Keratinocyte (primary cell): ENCODE results near the gene LCORL. TPM values are rescaled to one million over a fixed set of nuclear protein-coding genes. Genes with fewer than 3 reads are reported as not detected.

Experiments used
- DNase-seq: peaks from one replicate; pipeline ENCODE4 v3.0.0-alpha.2; 2011; ENCODE audit warnings: low read depth, missing footprints, low spot score
- FAIRE-seq: peaks from 2 replicates; lab custom pipeline; 2011; peaks lifted over from hg19 to GRCh38; lab: Jason Lieb, UNC
- H2AFZ ChIP-seq: 2 replicates; pipeline ENCODE4 v1.6.0; 2012; ENCODE audit warnings: low read length, control low read depth, inconsistent platforms; ENCODE audit not compliant: control insufficient read depth
- H3K27ac ChIP-seq: 2 replicates; pipeline ENCODE4 v1.5.1; 2011; ENCODE audit warnings: low read length; ENCODE audit not compliant: control insufficient read depth, insufficient read depth
- H3K27me3 ChIP-seq: 3 replicates; pipeline ENCODE4 v1.6.0; 2011; ENCODE audit warnings: low read length; ENCODE audit not compliant: control insufficient read depth, insufficient read depth; ENCODE audit errors: extremely low read depth
- H3K36me3 ChIP-seq, 2 experiments: 2 replicates in 1 of 2; 3 replicates in 1 of 2; pipeline ENCODE4 v1.5.1; 2011; ENCODE audit warnings: low read length in 2 of 2, mild to moderate bottlenecking in 1 of 2; ENCODE audit not compliant: control insufficient read depth in 2 of 2, insufficient read depth in 2 of 2; ENCODE audit errors: extremely low read depth in 1 of 2
- H3K4me1 ChIP-seq: 3 replicates; pipeline ENCODE4 v1.5.1; 2011; ENCODE audit warnings: low read length; ENCODE audit not compliant: control insufficient read depth, insufficient read depth; ENCODE audit errors: extremely low read depth
- H3K4me2 ChIP-seq: 3 replicates; pipeline ENCODE4 v1.6.0; 2011; ENCODE audit warnings: low read depth, low read length; ENCODE audit not compliant: control insufficient read depth, insufficient read depth; ENCODE audit errors: extremely low read depth
- H3K4me3 ChIP-seq, 3 experiments: fragments of 200-600 bp in 1 of 3; sonication (generic) in 1 of 3; 2 replicates in 2 of 3; 3 replicates in 1 of 3; pipeline ENCODE4 v1.5.1; 2011 to 2016; ENCODE audit warnings: low read length in 3 of 3, mild to moderate bottlenecking in 3 of 3, control low read depth in 2 of 3, inconsistent platforms in 1 of 3, low read depth in 1 of 3, mixed read lengths in 1 of 3, mixed run types in 1 of 3, moderate library complexity in 1 of 3; ENCODE audit not compliant: control insufficient read depth in 2 of 3, insufficient read depth in 2 of 3; ENCODE audit errors: extremely low read depth in 1 of 3
- H3K79me2 ChIP-seq: 2 replicates; pipeline ENCODE4 v1.6.0; 2012; ENCODE audit warnings: low read length; ENCODE audit not compliant: control insufficient read depth, insufficient read depth
- H3K9ac ChIP-seq: 3 replicates; pipeline ENCODE4 v1.6.0; 2011; ENCODE audit warnings: low read length; ENCODE audit not compliant: control insufficient read depth, insufficient read depth; ENCODE audit errors: extremely low read depth
- H3K9me1 ChIP-seq: 3 replicates; pipeline ENCODE4 v1.6.0; 2011; ENCODE audit warnings: low read length; ENCODE audit not compliant: control insufficient read depth, insufficient read depth; ENCODE audit errors: extremely low read depth
- H3K9me3 ChIP-seq: 2 replicates; pipeline ENCODE4 v1.5.1; 2012; ENCODE audit warnings: low read depth, low read length; ENCODE audit not compliant: control insufficient read depth
- H4K20me1 ChIP-seq: 3 replicates; pipeline ENCODE4 v1.6.0; 2011; ENCODE audit warnings: low read length; ENCODE audit not compliant: control insufficient read depth, insufficient read depth; ENCODE audit errors: extremely low read depth
- CTCF ChIP-seq, 3 experiments: IDR thresholded peaks in 1 of 3; conservative IDR thresholded peaks in 1 of 3; optimal IDR thresholded peaks in 1 of 3; 2 replicates in 2 of 3; 3 replicates in 1 of 3; pipeline versions ENCODE3 to v1.5.1; 2011; ENCODE audit warnings: low read length in 3 of 3, mild to moderate bottlenecking in 3 of 3, moderate library complexity in 2 of 3, control low read depth in 1 of 3, inconsistent platforms in 1 of 3; ENCODE audit not compliant: insufficient read depth in 2 of 3; ENCODE audit errors: extremely low read depth in 1 of 3
- EZH2 ChIP-seq: IDR thresholded peaks from one replicate; pipeline ENCODE4 v1.6.1; 2012; ENCODE audit warnings: inconsistent platforms, mild to moderate bottlenecking, low read length, moderate library complexity
- dilution Hi-C: fragments of 300-500 bp; cut with MboI; formaldehyde crosslinking; loops from one replicate; pipeline ENCODE4 v1.7.0; 2020; ENCODE audit warnings: low sequenced_read_pairs; ENCODE audit not compliant: extremely low pct_ligation_motif_present
- polyA plus RNA-seq, 5 experiments: library from polyadenylated mRNA; depleted of rRNA in 3 of 5; stranded (reverse) in 3 of 5; stranded (forward) in 1 of 5; unstranded in 1 of 5; fragments of >200 nt; gene quantifications; 1 replicate in 1 of 5; 2 replicates in 3 of 5; 3 replicates in 1 of 5; pipeline versions ENCODE4 v1.2.1 to v1.2.3, GENCODE V29; 2011 to 2012; ENCODE audit warnings: missing spikeins in 2 of 5, low read depth in 1 of 5, low replicate concordance in 1 of 5

Gene LCORL
- polyA plus RNA-seq, 1 donor (not counting 4 experiments of a cell fraction or from before 2014, with no cell fraction given): 3.3 TPM

- peaks cover 20% of the 10 kb centered on the region for H3K79me2 ChIP-seq
- DNase-seq (no peak), FAIRE-seq (no peak)
- H3K27me3 ChIP-seq: no peaks in the 10 kb centered on the region
- H3K4me1 ChIP-seq: peaks cover 16% of the 10 kb centered on the region
- no peak overlapping the region for H3K27ac ChIP-seq
- H3K4me2 ChIP-seq: no peak overlapping the region
- no peak overlapping the region for H3K9ac ChIP-seq
- TF ChIP-seq CTCF (optimal IDR thresholded peaks at IDR 0.05 in 1 of 3, IDR thresholded peaks at IDR 0.05 in 1 of 3, conservative IDR thresholded peaks at IDR 0.05 in 1 of 3; ENCODE audit: extremely low read depth in 1 of 3, insufficient read depth in 2 of 3, low read length in 3 of 3) (no peak), EZH2 (no peak)
- no peaks in the 10 kb centered on the region for H3K9me3 ChIP-seq
- no peaks in the 10 kb centered on the region for H4K20me1 ChIP-seq
- H3K9me1 ChIP-seq: no peaks in the 10 kb centered on the region
- dilution Hi-C loops: no loop called here
- H3K36me3 ChIP-seq: no peaks in the 10 kb centered on the region
- H2AFZ ChIP-seq: no peak overlapping the region
- no peak overlapping the region for H3K4me3 ChIP-seq
These were observed 26.4 kb downstream of the LCORL start for GRCh38 chr4:17995165-17995564.

- Histone ChIP-seq H3K9me1 (no peaks in the 10 kb centered on the region), H3K36me3 (no peaks in the 10 kb centered on the region), H2AFZ (no peak overlapping the region), H4K20me1 (no peaks in the 10 kb centered on the region), H3K9ac (no peak overlapping the region), H3K27ac (no peak overlapping the region), H3K4me1 (no peaks in the 10 kb centered on the region), H3K4me2 (no peak overlapping the region), H3K9me3 (no peaks in the 10 kb centered on the region), H3K79me2 (no peaks in the 10 kb centered on the region), H3K4me3 (no peak overlapping the region), H3K27me3 (no peaks in the 10 kb centered on the region)
- no peak for TF ChIP-seq EZH2
- TF ChIP-seq CTCF (optimal IDR thresholded peaks at IDR 0.05 in 1 of 3, IDR thresholded peaks at IDR 0.05 in 1 of 3, conservative IDR thresholded peaks at IDR 0.05 in 1 of 3; ENCODE audit: extremely low read depth in 1 of 3, insufficient read depth in 2 of 3, low read length in 3 of 3): no peak
- dilution Hi-C loops: no loop called here
- FAIRE-seq (no peak), DNase-seq (no peak)
These were observed 35.7 kb downstream of the LCORL start for GRCh38 chr4:17985832-17986231.
